NCI-H510A (cell line): ENCODE measurements around the gene TES.
"Not testable (repeated sequence)": the region's sequence is repeated elsewhere in the genome, so short reads cannot be mapped to it uniquely, and the experiment has no call there.

ENCODE experiments used
- DNase-seq: peaks from one replicate; lab custom pipeline; 2025; lab: John Stamatoyannopoulos, UW

Gene TES

DNA sequence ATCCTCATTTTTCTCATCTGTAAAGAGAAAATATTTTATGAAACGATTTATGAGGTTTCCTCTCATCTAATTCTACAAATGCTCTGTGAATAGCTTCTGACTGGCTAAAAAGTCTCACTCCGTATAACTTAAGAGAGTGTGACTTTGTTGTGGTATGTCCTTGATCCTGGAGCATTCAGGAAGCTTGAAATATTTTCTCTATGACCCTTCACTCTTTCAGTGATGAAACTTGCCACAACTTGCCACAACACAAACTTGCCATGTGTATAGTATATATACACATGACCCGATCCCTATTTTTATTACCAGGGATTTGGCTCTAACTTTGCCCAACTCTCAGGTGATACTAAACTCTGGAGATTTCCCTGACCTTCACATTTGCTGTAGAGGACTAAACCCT lies 74.1 kb downstream of the TES start:
- no peak for DNase-seq

DNA sequence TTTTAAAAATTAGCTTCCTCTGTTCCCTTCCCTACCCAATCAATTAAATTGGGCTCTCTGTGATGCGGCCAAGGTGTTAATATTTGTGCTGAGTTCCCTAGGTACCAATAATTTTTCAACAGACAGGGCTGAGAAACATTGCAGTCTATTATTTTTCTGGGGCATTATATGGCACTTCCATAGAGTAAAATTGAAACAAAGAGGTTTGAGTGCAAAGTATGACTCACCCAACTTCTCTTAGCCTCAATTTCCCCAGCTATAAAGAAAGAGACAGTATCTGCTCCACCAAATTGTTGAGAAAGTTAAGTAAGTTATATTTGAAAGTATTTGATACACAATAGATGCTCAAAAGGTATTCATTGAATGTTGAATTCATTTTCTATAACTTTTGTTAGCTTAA lies 74.9 kb downstream of the TES start:
- no peak for DNase-seq

GRCh38 chr7:116290740-116291139 lies 80.4 kb downstream of the TES start:
- DNase-seq, result no peak

- DNase-seq, result no peak
Measured at GRCh38 chr7:116291937-116292336, 81.6 kb downstream of the TES start.

- no peak for DNase-seq
Measured at GRCh38 chr7:116292381-116292780, 82.0 kb downstream of the TES start.

DNA sequence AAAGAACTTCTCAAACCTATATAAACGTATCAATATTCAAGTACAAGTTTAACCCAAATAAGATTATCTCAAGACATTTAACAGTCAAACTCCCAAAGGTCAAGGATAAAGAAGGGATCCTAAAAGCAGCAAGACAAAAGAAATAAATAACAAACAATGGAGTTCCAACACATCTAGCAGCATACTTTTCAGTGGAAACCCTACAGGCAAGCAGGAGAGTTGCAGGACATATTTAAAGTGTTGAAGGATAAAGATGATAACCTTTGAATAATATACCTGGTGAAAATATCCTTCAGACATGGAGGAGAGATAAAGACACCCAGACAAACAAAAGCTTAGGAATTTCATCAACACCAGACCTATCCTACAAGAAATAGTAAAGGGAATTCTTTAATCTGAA lies 82.8 kb downstream of the TES start:
- DNase-seq, result no peak

DNA sequence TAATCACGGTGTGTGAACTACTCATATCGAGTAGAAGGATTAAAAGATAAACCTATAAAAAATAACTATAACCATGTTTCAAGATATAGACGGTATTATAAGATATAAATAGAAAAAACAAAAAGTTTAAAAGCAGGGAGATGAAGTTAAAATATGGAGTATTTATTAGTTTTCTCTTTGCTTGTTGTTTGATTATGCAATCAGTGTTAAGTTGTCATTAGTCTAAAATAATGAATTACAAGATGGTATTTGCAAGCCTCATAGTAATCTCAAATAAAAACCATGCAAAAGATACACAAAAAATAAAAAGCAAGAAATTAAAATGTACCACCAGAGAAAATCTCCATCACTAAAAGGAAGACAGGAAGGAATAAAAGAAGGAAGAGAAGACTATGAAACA lies 83.3 kb downstream of the TES start:
- DNase-seq, result no peak

DNA sequence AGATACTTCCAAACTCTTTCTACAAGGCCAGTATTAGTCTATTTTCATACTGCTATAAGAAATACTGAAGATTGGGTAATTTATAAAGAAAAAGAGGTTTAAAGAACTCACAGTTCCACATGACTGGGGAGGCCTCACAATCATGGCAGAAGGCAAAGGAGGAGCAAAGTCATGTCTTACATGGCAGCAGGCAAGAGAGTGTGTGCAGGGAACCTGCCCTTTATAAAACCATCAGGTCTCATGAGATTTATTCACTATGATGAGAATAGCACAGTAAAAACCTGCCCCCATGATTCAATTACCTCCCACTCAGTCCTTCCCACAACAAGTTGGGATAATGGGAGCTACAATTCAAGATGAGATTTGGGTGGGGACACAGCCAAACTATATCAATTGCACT lies 85.6 kb downstream of the TES start:
- not testable (repeated sequence) for DNase-seq

GRCh38 chr7:116298055-116298454 lies 87.7 kb downstream of the TES start:
- no peak for DNase-seq

DNA sequence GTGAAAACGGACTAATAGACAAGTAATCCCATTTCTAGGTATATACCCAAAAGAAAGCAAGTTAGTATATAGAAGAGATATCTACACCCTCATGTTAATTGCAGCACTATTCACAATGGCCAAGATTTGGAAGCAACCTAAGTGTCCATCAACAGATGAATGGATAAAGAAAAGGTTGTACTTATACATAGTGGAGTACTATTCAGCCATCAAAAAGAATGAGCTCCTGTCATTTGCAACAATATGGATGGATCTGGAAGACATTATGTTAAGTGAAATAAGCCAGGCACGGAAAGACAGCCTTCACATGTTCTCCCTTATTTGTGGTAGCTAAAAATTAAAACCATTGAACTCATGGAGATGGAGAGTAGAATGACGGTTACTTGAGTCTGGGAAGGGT lies 88.2 kb downstream of the TES start:
- DNase-seq, result no peak

DNA sequence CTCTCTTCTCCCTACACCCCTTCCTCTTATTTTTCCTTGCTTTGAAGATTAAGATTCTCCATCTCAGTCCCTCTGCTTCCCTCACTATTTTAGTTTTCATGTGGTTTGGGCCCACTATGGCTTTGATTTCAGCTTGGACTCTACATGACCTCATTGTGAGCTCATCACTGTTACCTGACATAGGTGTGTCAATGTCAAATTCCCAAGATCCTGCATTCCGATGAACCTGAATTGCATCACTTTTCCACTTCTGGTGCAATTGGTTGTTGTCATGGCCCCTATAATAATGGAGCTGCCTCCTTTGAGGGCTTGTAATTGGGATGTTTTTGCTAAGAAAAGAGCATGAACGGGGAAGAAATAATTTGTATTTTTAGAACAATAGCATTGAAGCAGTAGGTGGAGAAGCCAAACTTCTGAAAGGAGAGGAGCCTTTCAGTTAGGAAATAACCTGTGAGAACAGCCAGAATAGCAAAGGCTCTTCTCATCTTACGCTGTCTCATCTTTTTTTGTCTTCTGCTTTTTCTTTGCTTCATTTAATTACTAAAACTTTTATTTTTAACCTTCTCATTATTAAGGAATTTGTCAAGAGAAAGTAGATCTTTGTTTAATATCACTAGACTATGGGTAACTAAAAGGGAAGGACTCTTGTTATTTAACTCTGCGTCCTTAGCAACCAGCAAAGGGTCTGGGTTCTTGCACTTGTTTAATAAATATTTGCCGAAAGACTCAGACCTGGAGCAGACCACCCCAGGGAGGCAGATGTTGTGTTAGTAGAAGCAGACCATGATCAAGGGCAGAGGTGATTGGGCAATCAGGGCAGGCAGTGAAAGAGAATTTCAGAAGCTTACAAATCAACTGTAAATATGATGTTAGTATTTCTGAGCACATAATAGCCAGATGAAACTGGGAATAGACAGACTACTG lies 95.4 kb downstream of the TES start:
- DNase-seq, result no peak

DNA sequence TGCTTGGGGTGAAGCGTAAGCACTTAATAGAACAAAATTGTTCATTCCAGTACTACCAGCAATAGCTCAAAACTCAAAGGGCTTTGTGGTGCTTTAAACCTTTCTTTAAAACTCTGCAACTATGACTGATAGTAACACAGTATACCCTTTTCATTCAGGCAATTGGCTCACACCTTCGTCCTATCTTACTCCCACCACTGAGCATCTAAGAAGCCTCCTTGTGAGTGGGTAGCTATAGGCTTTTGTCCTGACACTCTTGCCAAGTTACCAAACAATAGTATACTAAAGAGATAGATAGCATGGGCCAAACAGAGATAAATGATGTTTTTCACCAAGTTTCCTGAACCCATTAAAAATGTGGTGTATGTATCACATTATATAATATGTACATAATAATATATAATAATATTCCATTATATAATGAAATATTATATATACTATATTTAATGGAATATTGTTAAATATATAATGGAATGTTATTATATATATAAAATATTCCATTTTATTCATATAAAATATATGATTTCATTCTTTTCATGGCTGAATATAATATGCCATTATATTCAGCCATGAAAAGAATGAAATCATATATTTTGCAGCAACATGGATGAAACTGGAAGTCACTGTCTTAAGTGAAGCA lies 96.2 kb downstream of the TES start:
- no peak for DNase-seq

DNA sequence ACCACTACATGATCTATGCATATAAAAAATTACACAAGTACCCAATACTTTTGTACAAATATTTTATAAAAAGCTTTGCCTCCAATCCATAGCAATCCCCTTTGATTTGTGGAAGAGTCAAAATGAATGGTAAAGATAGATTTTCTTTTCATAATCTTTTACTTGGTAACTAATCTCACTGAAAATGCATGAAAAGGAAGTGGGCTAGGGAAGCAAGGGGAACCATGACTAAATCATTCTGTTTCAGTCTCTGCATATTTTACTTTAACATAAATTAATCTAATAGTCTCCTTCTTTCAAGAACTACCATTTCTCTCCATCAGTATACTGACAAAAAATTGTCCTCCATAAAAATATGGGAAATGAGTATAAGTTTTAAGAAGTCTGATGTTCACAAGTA lies 96.9 kb downstream of the TES start:
- no peak for DNase-seq
